GM19193 (cell line): ENCODE data around the gene MRM3.
A peak's percentile ranks its signal among the peaks of the same experiment; 100 is the strongest.

Source experiments
- POLR2A ChIP-seq: IDR thresholded peaks from 4 replicates; pipeline ENCODE4 v1.6.1; 2011; ENCODE audit not compliant: insufficient read depth, insufficient read length; ENCODE audit errors: extremely low read depth

MRM3 gene

GRCh38 chr17:751269-752001, 30.7 kb upstream of the MRM3 start:
- no peak for TF ChIP-seq POLR2A

GRCh38 chr17:752002-752619, 30.0 kb upstream of the MRM3 start, which contains the start of gene GEMIN4:
Gene GEMIN4, minus strand, starts transcription at chr17:752264. Its CDS starts 122 bp downstream, at chr17:752142.
- TF ChIP-seq POLR2A = peak; percentile 75

GRCh38 chr17:752620-753219, 29.4 kb upstream of the MRM3 start:
- no peak for TF ChIP-seq POLR2A

- TF ChIP-seq POLR2A = no peak
These were observed 28.7 kb upstream of the MRM3 start for GRCh38 chr17:753418-753817.

- no peak for TF ChIP-seq POLR2A
These were observed 22.2 kb upstream of the MRM3 start for GRCh38 chr17:759964-760363.

- no peak for TF ChIP-seq POLR2A
These were observed 21.8 kb upstream of the MRM3 start for GRCh38 chr17:760371-760770.

- TF ChIP-seq POLR2A = no peak
These were observed 15.1 kb upstream of the MRM3 start for GRCh38 chr17:767076-767475.

GRCh38 chr17:773016-773415, 9.1 kb upstream of the MRM3 start:
- no peak for TF ChIP-seq POLR2A

- no peak for TF ChIP-seq POLR2A
These were observed 8.5 kb upstream of the MRM3 start for GRCh38 chr17:773467-774312.

GRCh38 chr17:774313-774584, 7.9 kb upstream of the MRM3 start:
- no peak for TF ChIP-seq POLR2A

- TF ChIP-seq POLR2A = no peak
These were observed 4.1 kb upstream of the MRM3 start for GRCh38 chr17:778096-778495.

- TF ChIP-seq POLR2A = no peak
These were observed 2.0 kb downstream of the MRM3 start for GRCh38 chr17:784143-784542.

GRCh38 chr17:787641-788221, 5.6 kb downstream of the MRM3 start:
- no peak for TF ChIP-seq POLR2A

- TF ChIP-seq POLR2A = no peak
These were observed 6.4 kb downstream of the MRM3 start for GRCh38 chr17:788551-788950.
